ENCODE results near the gene GRHL3. TPM values are rescaled to one million over a fixed set of nuclear protein-coding genes. Genes with fewer than 3 reads are reported as not detected.

Gene GRHL3
- total and polyA plus RNA-seq, 2 experiments from 2014 or later, result not detected

- DNase-seq, result no peak
- H3K4me1 ChIP-seq (ENCODE audit: insufficient read depth), result peaks cover 33% of the 10 kb centered on the region
- H3K79me2 ChIP-seq (ENCODE audit: insufficient read depth), result no peaks in the 10 kb centered on the region
- H3K27me3 ChIP-seq (replicated peaks; ENCODE audit: insufficient read depth), result 0 out of 2 replicates have a peak, but pooled peaks cover 7% of the 10 kb centered on the region
- no peak overlapping the region for H3K4me2 ChIP-seq (ENCODE audit: unreplicated experiment)
- H3K9me2 ChIP-seq (ENCODE audit: insufficient read depth), result no peaks in the 10 kb centered on the region
- peaks cover 27% of the 10 kb centered on the region for H3F3A ChIP-seq (ENCODE audit: insufficient read depth)
- TF ChIP-seq EZH2phosphoT487 (IDR thresholded peaks at IDR 0.05; ENCODE audit: insufficient read depth, low read depth), result no peak
- TF ChIP-seq EZH2 (IDR thresholded peaks at IDR 0.05; ENCODE audit: insufficient read depth, poor library complexity, severe bottlenecking), result no peak
- H3K9ac ChIP-seq, result no peak overlapping the region
- no peaks in the 10 kb centered on the region for H3K36me3 ChIP-seq (ENCODE audit: low read depth)
- in situ Hi-C loops (cut with MboI), result no loop called here
- H4K20me1 ChIP-seq (ENCODE audit: insufficient read depth), result no peaks in the 10 kb centered on the region
- 85 to 87% methylated on average over 6 to 7 of the region's 7 CpGs for WGBS, 2 experiments (ENCODE audit: low coverage in 1 of 2, low lambda C conversion rate in 2 of 2, missing lambda C conversion rate in 2 of 2)
- H3K27ac ChIP-seq, result no peak overlapping the region
- H2AFZ ChIP-seq, result no peak overlapping the region
- no peaks in the 10 kb centered on the region for H3K9me3 ChIP-seq (ENCODE audit: low read depth)
- no peak overlapping the region for H3K4me3 ChIP-seq
Measured at GRCh38 chr1:24325587-24326449, 6.7 kb downstream of the GRHL3 start.

- TF ChIP-seq EZH2phosphoT487 (IDR thresholded peaks at IDR 0.05; ENCODE audit: insufficient read depth, low read depth) (no peak), EZH2 (IDR thresholded peaks at IDR 0.05; ENCODE audit: insufficient read depth, poor library complexity, severe bottlenecking) (no peak)
- Histone ChIP-seq H3K36me3 (ENCODE audit: low read depth) (no peaks in the 10 kb centered on the region), H4K20me1 (ENCODE audit: insufficient read depth) (no peaks in the 10 kb centered on the region), H3K79me2 (ENCODE audit: insufficient read depth) (no peaks in the 10 kb centered on the region), H3K9me3 (ENCODE audit: low read depth) (no peaks in the 10 kb centered on the region), H2AFZ (no peak overlapping the region), H3F3A (ENCODE audit: insufficient read depth) (peaks cover 29% of the 10 kb centered on the region), H3K9ac (no peak overlapping the region), H3K27me3 (replicated peaks; ENCODE audit: insufficient read depth) (no peaks in the 10 kb centered on the region), H3K4me3 (no peak overlapping the region), H3K27ac (no peak overlapping the region), H3K9me2 (ENCODE audit: insufficient read depth) (no peaks in the 10 kb centered on the region), H3K4me1 (ENCODE audit: insufficient read depth) (peaks cover 32% of the 10 kb centered on the region), H3K4me2 (ENCODE audit: unreplicated experiment) (no peak overlapping the region)
- in situ Hi-C loops (cut with MboI), result no loop called here
- no peak for DNase-seq
Measured at GRCh38 chr1:24327486-24327885, 8.3 kb downstream of the GRHL3 start.

- Histone ChIP-seq H3K36me3 (ENCODE audit: low read depth) (no peaks in the 10 kb centered on the region), H3K27ac (no peak overlapping the region), H3K9me3 (ENCODE audit: low read depth) (no peaks in the 10 kb centered on the region), H3K4me1 (ENCODE audit: insufficient read depth) (peaks cover 27% of the 10 kb centered on the region), H3K4me2 (ENCODE audit: unreplicated experiment) (peak overlapping the region; percentile 3), H2AFZ (no peak overlapping the region), H3K4me3 (no peak overlapping the region), H4K20me1 (ENCODE audit: insufficient read depth) (no peaks in the 10 kb centered on the region), H3K27me3 (replicated peaks; ENCODE audit: insufficient read depth) (no peaks in the 10 kb centered on the region), H3F3A (ENCODE audit: insufficient read depth) (peaks cover 25% of the 10 kb centered on the region), H3K79me2 (ENCODE audit: insufficient read depth) (no peaks in the 10 kb centered on the region), H3K9me2 (ENCODE audit: insufficient read depth) (no peaks in the 10 kb centered on the region), H3K9ac (no peak overlapping the region)
- whole genome bisulfite sequencing, 2 experiments (ENCODE audit: low coverage in 1 of 2, low lambda C conversion rate in 2 of 2, missing lambda C conversion rate in 2 of 2), result 52 to 65% methylated on average over 2 of the region's 2 CpGs
- TF ChIP-seq EZH2phosphoT487 (IDR thresholded peaks at IDR 0.05; ENCODE audit: insufficient read depth, low read depth), result no peak
- no peak for TF ChIP-seq EZH2 (IDR thresholded peaks at IDR 0.05; ENCODE audit: insufficient read depth, poor library complexity, severe bottlenecking)
- in situ Hi-C loops (cut with MboI), result no loop called here
- DNase-seq, result peak; percentile 66
Measured at GRCh38 chr1:24327891-24328290, 8.7 kb downstream of the GRHL3 start.

- Histone ChIP-seq H2AFZ (no peak overlapping the region), H3K4me2 (ENCODE audit: unreplicated experiment) (no peak overlapping the region), H3K79me2 (ENCODE audit: insufficient read depth) (no peaks in the 10 kb centered on the region), H3K36me3 (ENCODE audit: low read depth) (no peaks in the 10 kb centered on the region), H4K20me1 (ENCODE audit: insufficient read depth) (no peaks in the 10 kb centered on the region), H3K4me1 (ENCODE audit: insufficient read depth) (peaks cover 27% of the 10 kb centered on the region), H3F3A (ENCODE audit: insufficient read depth) (peaks cover 20% of the 10 kb centered on the region), H3K9me2 (ENCODE audit: insufficient read depth) (no peaks in the 10 kb centered on the region), H3K4me3 (no peak overlapping the region), H3K27ac (no peak overlapping the region), H3K9ac (no peak overlapping the region), H3K9me3 (ENCODE audit: low read depth) (no peaks in the 10 kb centered on the region), H3K27me3 (replicated peaks; ENCODE audit: insufficient read depth) (no peaks in the 10 kb centered on the region)
- no peak for DNase-seq
- in situ Hi-C loops (cut with MboI), result no loop called here
- no peak for TF ChIP-seq EZH2 (IDR thresholded peaks at IDR 0.05; ENCODE audit: insufficient read depth, poor library complexity, severe bottlenecking)
- no peak for TF ChIP-seq EZH2phosphoT487 (IDR thresholded peaks at IDR 0.05; ENCODE audit: insufficient read depth, low read depth)
- WGBS, 2 experiments (ENCODE audit: low coverage in 1 of 2, low lambda C conversion rate in 2 of 2, missing lambda C conversion rate in 2 of 2), result 86 to 87% methylated on average over 9 of the region's 9 CpGs
Measured at GRCh38 chr1:24329331-24329730, 10.2 kb downstream of the GRHL3 start.
